Ectodermal cell (in vitro differentiated cells): Measurements from ENCODE around the gene SLC2A6.

Experiments used
- H3K27ac ChIP-seq: 2 replicates; pipeline ENCODE4 v1.7.0; 2013; ENCODE audit warnings: mild to moderate bottlenecking, low read depth, low read length; ENCODE audit not compliant: insufficient read depth, poor library complexity, severe bottlenecking
- H3K27me3 ChIP-seq: 2 replicates; pipeline ENCODE4 v1.7.0; 2013; ENCODE audit warnings: mild to moderate bottlenecking, low read length; ENCODE audit not compliant: insufficient read depth, control insufficient read depth, poor library complexity, severe bottlenecking
- H3K36me3 ChIP-seq: one replicate; pipeline ENCODE4 v1.7.0; 2013; ENCODE audit warnings: low read length; ENCODE audit not compliant: control insufficient read depth, insufficient read depth
- H3K4me1 ChIP-seq: one replicate; pipeline ENCODE4 v1.7.0; 2013; ENCODE audit warnings: low read length; ENCODE audit not compliant: control insufficient read depth, insufficient read depth
- H3K4me3 ChIP-seq: 2 replicates; pipeline ENCODE4 v1.7.0; 2013; ENCODE audit warnings: low read depth, low read length, control low read depth; ENCODE audit not compliant: insufficient read depth
- H3K9me3 ChIP-seq: 2 replicates; pipeline ENCODE4 v1.7.0; 2013; ENCODE audit warnings: mild to moderate bottlenecking, low read length, moderate library complexity; ENCODE audit not compliant: control insufficient read depth
- whole genome bisulfite sequencing, 2 experiments: methylation state at CpG; one replicate each; pipeline ENCODE4 v1.1.7; 2013; ENCODE audit warnings: missing lambda C conversion rate in 2 of 2; 5-methylcytosine and 5-hydroxymethylcytosine counted together

Gene SLC2A6

GRCh38 chr9:133425049-133425632 lies 53.8 kb downstream of the SLC2A6 start:
- Histone ChIP-seq H3K36me3 (no peaks in the 10 kb centered on the region), H3K4me3 (no peak overlapping the region), H3K4me1 (no peaks in the 10 kb centered on the region), H3K27ac (no peak overlapping the region), H3K27me3 (peaks cover 29% of the 10 kb centered on the region), H3K9me3 (no peaks in the 10 kb centered on the region)
- 91 to 93% methylated on average over 22 of the region's 22 CpGs for WGBS, 2 experiments

- H3K4me1 ChIP-seq = no peaks in the 10 kb centered on the region
- peaks cover 20% of the 10 kb centered on the region for H3K27me3 ChIP-seq
- 90 to 91% methylated on average over 12 of the region's 12 CpGs for WGBS, 2 experiments
- no peak overlapping the region for H3K27ac ChIP-seq
- H3K4me3 ChIP-seq = no peak overlapping the region
- H3K9me3 ChIP-seq = no peaks in the 10 kb centered on the region
- no peaks in the 10 kb centered on the region for H3K36me3 ChIP-seq
Observed at GRCh38 chr9:133424187-133424586, 54.7 kb downstream of the SLC2A6 start.

- Histone ChIP-seq H3K27me3 (peaks cover 11% of the 10 kb centered on the region), H3K4me3 (no peak overlapping the region), H3K9me3 (no peaks in the 10 kb centered on the region), H3K36me3 (no peaks in the 10 kb centered on the region), H3K27ac (no peak overlapping the region), H3K4me1 (no peaks in the 10 kb centered on the region)
- 92 to 93% methylated on average over 3 of the region's 3 CpGs for WGBS, 2 experiments
Observed at GRCh38 chr9:133423216-133423615, 55.7 kb downstream of the SLC2A6 start.

- no peak within 1 kb of the TSS for H3K27ac ChIP-seq
- H3K4me3 ChIP-seq = no peak within 1 kb of the TSS
- H3K36me3 ChIP-seq = no peaks in the 10 kb centered on the region
- no peaks in the 10 kb centered on the region for H3K9me3 ChIP-seq
- 80 to 81% methylated on average over 23 of the region's 23 CpGs for WGBS, 2 experiments
- no peaks in the 10 kb centered on the region for H3K27me3 ChIP-seq
- H3K4me1 ChIP-seq = peaks cover 3% of the 10 kb centered on the region
Observed at GRCh38 chr9:133421615-133422542, 57.0 kb downstream of the SLC2A6 start, which contains the start of gene ADAMTS13. Gene ADAMTS13 (plus strand): TSS chr9:133422367. CDS start chr9:133422444, 77 bp downstream.
